Fibroblast of mammary gland (primary cell): Measurements from ENCODE around the gene PGGT1B.

Experiments used
- DNase-seq: peaks from one replicate; pipeline ENCODE4 v3.0.0-alpha.2; 2010; ENCODE audit warnings: low read depth
- H3K4me3 ChIP-seq: 2 replicates; pipeline ENCODE4 v1.5.1; 2011; ENCODE audit warnings: low read depth, mild to moderate bottlenecking, low read length, moderate library complexity; ENCODE audit not compliant: control insufficient read depth
- CTCF ChIP-seq: conservative IDR thresholded peaks from 2 replicates; pipeline ENCODE4 v1.5.1; 2011; ENCODE audit warnings: low read depth, low read length, inconsistent platforms; ENCODE audit not compliant: control insufficient read depth, insufficient read depth

PGGT1B gene

GRCh38 chr5:115297031-115297430, 34.4 kb upstream of the PGGT1B start:
- TF ChIP-seq CTCF: no peak
- H3K4me3 ChIP-seq: peak overlapping the region; percentile 30
- DNase-seq: peak; percentile 20

GRCh38 chr5:115296124-115297022, 33.7 kb upstream of the PGGT1B start, which contains the start of gene CCDC112:
CCDC112 (minus strand) TSS chr5:115296654; CDS start chr5:115296543, 111 bp downstream.
- TF ChIP-seq CTCF: no peak
- H3K4me3 ChIP-seq: peak within 1 kb of the TSS; percentile 82
- DNase-seq: peak; percentile 71

- TF ChIP-seq CTCF: no peak
- DNase-seq: peak; percentile 3
- H3K4me3 ChIP-seq: peak overlapping the region; percentile 82
Observed at GRCh38 chr5:115295777-115296123, 33.1 kb upstream of the PGGT1B start.

- H3K4me3 ChIP-seq: no peak overlapping the region
- TF ChIP-seq CTCF: no peak
- DNase-seq: no peak
Observed at GRCh38 chr5:115291397-115291796, 28.7 kb upstream of the PGGT1B start.

- no peak for TF ChIP-seq CTCF
- DNase-seq: no peak
- H3K4me3 ChIP-seq: no peak overlapping the region
Observed at GRCh38 chr5:115289104-115289503, 26.4 kb upstream of the PGGT1B start.

GRCh38 chr5:115284021-115284420, 21.3 kb upstream of the PGGT1B start:
- no peak overlapping the region for H3K4me3 ChIP-seq
- no peak for TF ChIP-seq CTCF
- no peak for DNase-seq

- no peak for DNase-seq
- no peak for TF ChIP-seq CTCF
- no peak overlapping the region for H3K4me3 ChIP-seq
Observed at GRCh38 chr5:115282131-115282530, 19.5 kb upstream of the PGGT1B start.
